Hepatocyte (in vitro differentiated cells): ENCODE measurements around the gene GAB3. TPM values are rescaled to one million over a fixed set of nuclear protein-coding genes. Genes with fewer than 3 reads are reported as not detected.

Experiments
- DNase-seq: peaks from one replicate; pipeline ENCODE4 v3.0.0-alpha.2; 2016; ENCODE audit warnings: low spot score
- H2AFZ ChIP-seq: fragments of 200-600 bp; sonication (generic); 2 replicates; pipeline ENCODE4 v1.6.0; 2016; ENCODE audit warnings: antibody characterized with exemption, mild to moderate bottlenecking
- H3K27ac ChIP-seq: fragments of 200-600 bp; sonication (generic); 2 replicates; pipeline ENCODE4 v1.5.1; 2016; ENCODE audit warnings: mild to moderate bottlenecking
- H3K27me3 ChIP-seq: fragments of 200-600 bp; sonication (generic); 2 replicates; pipeline ENCODE4 v1.6.1; 2016
- H3K36me3 ChIP-seq: fragments of 200-600 bp; sonication (generic); replicated peaks from 2 replicates; pipeline ENCODE4 v1.5.1; 2016; ENCODE audit warnings: low read depth; ENCODE audit not compliant: insufficient read depth
- H3K4me1 ChIP-seq: fragments of 200-600 bp; sonication (generic); 2 replicates; pipeline ENCODE4 v1.5.1; 2016; ENCODE audit warnings: mild to moderate bottlenecking, moderate library complexity; ENCODE audit not compliant: insufficient read depth
- H3K4me2 ChIP-seq: fragments of 200-600 bp; sonication (generic); 2 replicates; pipeline ENCODE4 v1.6.0; 2016
- H3K4me3 ChIP-seq: fragments of 200-600 bp; sonication (generic); 2 replicates; pipeline ENCODE4 v1.5.1; 2016; ENCODE audit warnings: mild to moderate bottlenecking
- H3K79me2 ChIP-seq: fragments of 200-600 bp; sonication (generic); 2 replicates; pipeline ENCODE4 v1.6.0; 2017; ENCODE audit warnings: mild to moderate bottlenecking
- H3K9me2 ChIP-seq: fragments of 200-600 bp; sonication (generic); replicated peaks from 2 replicates; pipeline ENCODE4 v1.6.0; 2017; ENCODE audit warnings: mild to moderate bottlenecking; ENCODE audit not compliant: insufficient read depth
- H3K9me3 ChIP-seq: fragments of 200-600 bp; sonication (generic); 2 replicates; pipeline ENCODE4 v1.5.1; 2016; ENCODE audit warnings: low read depth, mild to moderate bottlenecking
- H4K20me1 ChIP-seq: fragments of 200-600 bp; sonication (generic); 2 replicates; pipeline ENCODE4 v1.6.0; 2016; ENCODE audit warnings: mild to moderate bottlenecking; ENCODE audit not compliant: insufficient read depth, poor library complexity, severe bottlenecking
- CTCF ChIP-seq: fragments of 200-600 bp; sonication (generic); IDR thresholded peaks from 2 replicates; pipeline ENCODE4 v1.5.1; 2016; ENCODE audit warnings: antibody characterized with exemption, mild to moderate bottlenecking; ENCODE audit not compliant: poor library complexity
- EZH2 ChIP-seq: fragments of 200-600 bp; sonication (generic); IDR thresholded peaks from 2 replicates; pipeline ENCODE4 v1.6.1; 2016; ENCODE audit warnings: antibody characterized with exemption, mild to moderate bottlenecking, borderline replicate concordance
- EZH2phosphoT487 ChIP-seq: fragments of 200-600 bp; sonication (generic); IDR thresholded peaks from one replicate; pipeline ENCODE4 v1.6.1; 2018; ENCODE audit warnings: antibody characterized with exemption, mild to moderate bottlenecking, low read depth, moderate library complexity; ENCODE audit not compliant: unreplicated experiment, severe bottlenecking
- WGBS: methylation state at CpG from one replicate; pipeline ENCODE4 v1.1.6; 2016; ENCODE audit warnings: low lambda C conversion rate; ENCODE audit errors: missing lambda C conversion rate; 5-methylcytosine and 5-hydroxymethylcytosine counted together
- polyA plus RNA-seq: library from polyadenylated mRNA; unstranded; fragments of >200 nt; fragmentation: Nextera tagmentation; extraction: Ambion mirVana; gene quantifications from 2 replicates; pipeline ENCODE4 v1.2.1, GENCODE V29; 2016
- total RNA-seq: library from RNA; depleted of rRNA; stranded (reverse); fragments of >200 nt; gene quantifications from 2 replicates; pipeline ENCODE4 v1.2.3, GENCODE V29; 2014

GAB3 gene
- total and polyA plus RNA-seq, 2 experiments from 2014 or later = 0.21 to 0.50 TPM

- no peak overlapping the region for H2AFZ ChIP-seq
- no peaks in the 10 kb centered on the region for H3K79me2 ChIP-seq
- DNase-seq = no peak
- peaks cover 14% of the 10 kb centered on the region for H3K4me1 ChIP-seq
- H3K4me2 ChIP-seq = no peak overlapping the region
- no peaks in the 10 kb centered on the region for H3K9me3 ChIP-seq
- TF ChIP-seq EZH2phosphoT487 = no peak
- TF ChIP-seq CTCF = no peak
- no peak for TF ChIP-seq EZH2
- H3K27me3 ChIP-seq = no peaks in the 10 kb centered on the region
- peak overlapping the region; percentile 64 for H3K27ac ChIP-seq
- H3K36me3 ChIP-seq = no peaks in the 10 kb centered on the region
- H3K9me2 ChIP-seq = no peaks in the 10 kb centered on the region
- WGBS = 62% methylated on average over 1 of the region's 1 CpG
- H4K20me1 ChIP-seq = no peaks in the 10 kb centered on the region
- no peak overlapping the region for H3K4me3 ChIP-seq
These were observed 23.5 kb downstream of the GAB3 start for GRCh38 chrX:154727418-154727817.

DNA sequence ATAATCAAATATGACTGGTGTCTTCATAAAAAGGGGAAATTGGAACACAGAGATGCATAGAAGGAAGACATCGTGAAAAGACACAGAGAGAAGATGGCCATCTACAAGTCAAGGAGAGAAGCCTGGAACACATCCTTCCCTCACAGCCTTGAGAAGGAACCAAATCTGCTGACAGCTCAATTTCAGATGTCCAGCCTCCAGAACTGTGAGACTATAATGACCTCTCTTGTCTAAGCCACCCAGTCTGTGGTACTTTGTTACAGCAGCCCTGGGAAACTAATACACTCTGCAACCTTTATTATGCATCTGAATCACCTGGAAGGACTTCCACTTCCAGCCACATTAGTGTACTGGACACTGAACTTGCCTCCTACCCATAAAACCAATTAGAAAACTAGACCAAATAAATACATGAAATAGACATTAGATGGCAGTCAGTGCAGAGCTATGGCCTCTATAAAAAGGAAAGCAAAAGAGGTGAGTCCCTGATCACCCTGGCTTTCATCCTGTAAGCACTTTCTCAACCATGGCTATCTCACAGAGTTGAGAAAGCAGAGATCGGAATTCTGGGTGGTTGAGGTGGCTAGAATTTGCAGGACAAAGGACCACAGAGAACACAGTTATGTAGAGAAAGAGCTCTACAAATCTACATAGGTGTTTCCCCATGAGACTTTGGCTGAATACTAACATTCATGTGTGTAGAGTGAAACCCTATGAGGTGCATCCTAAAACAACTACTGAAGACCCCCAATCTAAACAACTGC is 25.7 kb downstream of the GAB3 start:
- H3K27ac ChIP-seq = no peak overlapping the region
- H3K4me3 ChIP-seq = no peak overlapping the region
- TF ChIP-seq EZH2phosphoT487 (no peak), CTCF (no peak), EZH2 (no peak)
- H3K9me3 ChIP-seq = no peaks in the 10 kb centered on the region
- no peaks in the 10 kb centered on the region for H3K79me2 ChIP-seq
- H4K20me1 ChIP-seq = no peaks in the 10 kb centered on the region
- peaks cover 9% of the 10 kb centered on the region for H3K4me1 ChIP-seq
- no peak overlapping the region for H2AFZ ChIP-seq
- no peak overlapping the region for H3K4me2 ChIP-seq
- H3K9me2 ChIP-seq = no peaks in the 10 kb centered on the region
- 83% methylated on average over 2 of the region's 2 CpGs for WGBS
- no peaks in the 10 kb centered on the region for H3K27me3 ChIP-seq
- DNase-seq = no peak
- no peaks in the 10 kb centered on the region for H3K36me3 ChIP-seq

GRCh38 chrX:154721155-154721554 is 29.7 kb downstream of the GAB3 start:
- Histone ChIP-seq H3K27ac (no peak overlapping the region), H3K79me2 (no peaks in the 10 kb centered on the region), H3K27me3 (no peaks in the 10 kb centered on the region), H3K4me2 (no peak overlapping the region), H4K20me1 (no peaks in the 10 kb centered on the region), H3K9me3 (no peaks in the 10 kb centered on the region), H3K36me3 (no peaks in the 10 kb centered on the region), H2AFZ (no peak overlapping the region), H3K4me1 (no peaks in the 10 kb centered on the region), H3K4me3 (no peak overlapping the region), H3K9me2 (no peaks in the 10 kb centered on the region)
- TF ChIP-seq CTCF (no peak), EZH2phosphoT487 (no peak), EZH2 (no peak)
- 84% methylated on average over 3 of the region's 3 CpGs for WGBS
- no peak for DNase-seq
